ENCODE results near the gene TP73.
A peak's percentile ranks its signal among the peaks of the same experiment; 100 is the strongest.

TP73 gene

DNA sequence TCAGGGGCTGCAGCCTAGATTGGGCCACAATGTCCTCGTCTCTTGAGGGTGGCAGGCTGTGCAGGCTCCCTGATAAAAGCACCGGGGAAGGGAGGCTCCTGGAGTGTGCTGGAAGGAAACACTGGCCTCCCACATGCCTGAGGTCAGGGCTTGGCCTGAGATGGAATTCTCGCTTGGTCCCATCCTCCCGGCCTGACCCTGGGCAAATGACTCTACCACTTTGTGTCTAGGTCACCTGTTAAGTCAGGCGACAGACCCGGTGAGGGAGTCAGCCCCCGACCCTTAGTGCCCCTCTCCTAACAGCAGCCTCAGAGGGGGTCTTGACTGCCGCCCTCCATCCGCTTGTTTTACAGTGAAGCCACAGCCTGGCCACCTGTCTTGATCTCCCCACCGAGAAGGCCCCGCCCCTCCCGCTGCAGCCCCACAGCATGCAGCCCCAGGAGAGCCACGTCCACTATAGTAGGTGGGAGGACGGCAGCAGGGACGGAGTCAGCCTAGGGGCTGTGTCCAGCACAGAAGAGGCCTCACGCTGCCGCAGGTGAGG lies 122.7 kb downstream of the TP73 start:
- DNase-seq (ENCODE audit: low read depth): no peak
- H3K4me3 ChIP-seq (ENCODE audit: low read length): no peak overlapping the region
- TF ChIP-seq, protein P1, sequence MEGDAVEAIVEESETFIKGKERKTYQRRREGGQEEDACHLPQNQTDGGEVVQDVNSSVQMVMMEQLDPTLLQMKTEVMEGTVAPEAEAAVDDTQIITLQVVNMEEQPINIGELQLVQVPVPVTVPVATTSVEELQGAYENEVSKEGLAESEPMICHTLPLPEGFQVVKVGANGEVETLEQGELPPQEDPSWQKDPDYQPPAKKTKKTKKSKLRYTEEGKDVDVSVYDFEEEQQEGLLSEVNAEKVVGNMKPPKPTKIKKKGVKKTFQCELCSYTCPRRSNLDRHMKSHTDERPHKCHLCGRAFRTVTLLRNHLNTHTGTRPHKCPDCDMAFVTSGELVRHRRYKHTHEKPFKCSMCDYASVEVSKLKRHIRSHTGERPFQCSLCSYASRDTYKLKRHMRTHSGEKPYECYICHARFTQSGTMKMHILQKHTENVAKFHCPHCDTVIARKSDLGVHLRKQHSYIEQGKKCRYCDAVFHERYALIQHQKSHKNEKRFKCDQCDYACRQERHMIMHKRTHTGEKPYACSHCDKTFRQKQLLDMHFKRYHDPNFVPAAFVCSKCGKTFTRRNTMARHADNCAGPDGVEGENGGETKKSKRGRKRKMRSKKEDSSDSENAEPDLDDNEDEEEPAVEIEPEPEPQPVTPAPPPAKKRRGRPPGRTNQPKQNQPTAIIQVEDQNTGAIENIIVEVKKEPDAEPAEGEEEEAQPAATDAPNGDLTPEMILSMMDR (conservative IDR thresholded peaks at IDR 0.05; ENCODE audit: low read depth, low read length): no peak

DNA sequence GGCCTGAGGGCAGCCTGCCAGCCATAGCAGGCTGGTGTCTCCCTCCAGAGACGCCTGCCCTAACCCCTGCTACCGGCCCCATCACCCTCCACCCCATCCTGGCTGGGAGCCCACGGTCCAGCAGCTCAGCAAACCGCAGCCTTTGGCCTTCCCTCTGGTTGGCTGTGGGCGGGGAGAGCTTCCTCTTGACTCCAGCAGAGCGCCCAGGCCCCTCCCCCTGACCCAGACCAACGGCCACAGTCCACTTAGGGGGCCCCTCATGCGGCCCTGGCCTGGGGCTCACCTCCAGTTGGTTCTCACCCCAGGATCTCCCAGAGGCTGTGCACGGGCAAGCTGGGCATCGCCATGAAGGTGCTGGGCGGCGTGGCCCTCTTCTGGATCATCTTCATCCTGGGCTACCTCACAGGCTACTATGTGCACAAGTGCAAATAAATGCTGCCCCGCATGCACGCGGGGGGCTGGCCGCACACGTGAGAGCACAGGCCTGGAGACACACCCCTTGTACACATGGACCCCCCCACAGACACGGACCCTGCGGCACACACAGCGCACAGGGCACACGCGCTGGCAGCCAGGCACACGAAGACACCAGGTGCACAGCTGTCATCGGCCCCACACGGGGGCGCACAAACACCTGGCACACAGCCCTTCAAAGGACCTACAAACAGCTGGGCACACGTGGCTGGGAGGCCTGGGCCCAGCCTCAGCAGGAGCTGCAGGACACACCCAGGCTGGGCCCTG lies 123.3 kb downstream of the TP73 start:
- TF ChIP-seq, protein P1 (conservative IDR thresholded peaks at IDR 0.05; ENCODE audit: low read depth, low read length): peak; percentile 18
- no peak overlapping the region for H3K4me3 ChIP-seq (ENCODE audit: low read length)
- no peak for DNase-seq (ENCODE audit: low read depth)

DNA sequence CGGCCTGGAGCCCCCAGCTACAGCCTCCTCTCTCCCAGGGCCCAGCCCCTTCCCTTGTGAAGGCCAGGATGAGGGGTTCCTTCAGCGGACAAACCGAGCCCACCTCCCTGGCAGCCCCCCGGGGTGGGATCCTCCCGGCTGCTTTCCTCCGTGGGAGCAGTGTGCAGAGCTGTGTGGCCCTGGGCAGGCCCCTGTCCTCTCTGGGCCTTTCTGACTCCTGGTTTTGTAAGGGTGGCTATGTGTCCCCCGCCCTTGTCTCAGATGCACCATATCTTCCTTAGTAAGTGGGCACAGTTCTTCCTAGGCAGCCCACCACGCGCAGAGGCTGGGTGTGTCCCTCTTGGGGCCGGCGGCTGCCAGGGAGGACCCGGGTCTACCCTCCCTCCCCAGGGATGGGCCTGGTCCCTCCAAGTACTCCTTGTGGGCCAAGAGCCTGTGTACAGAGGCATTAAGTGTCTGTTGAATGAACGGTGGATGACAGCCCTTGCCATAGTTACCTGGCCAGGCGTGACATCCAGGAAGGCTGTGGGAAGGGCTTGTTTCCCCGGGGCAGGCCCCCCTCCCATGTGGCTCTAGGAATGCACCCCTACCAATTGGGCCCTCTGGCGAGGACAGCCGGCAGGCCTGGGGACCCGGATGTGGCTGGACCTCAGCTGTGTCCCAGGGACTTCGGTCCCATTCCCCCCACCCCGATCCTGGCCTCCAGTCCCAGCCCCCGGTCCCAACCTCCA lies 124.1 kb downstream of the TP73 start:
- no peak overlapping the region for H3K4me3 ChIP-seq (ENCODE audit: low read length)
- TF ChIP-seq, protein P1 (conservative IDR thresholded peaks at IDR 0.05; ENCODE audit: low read depth, low read length): no peak
- no peak for DNase-seq (ENCODE audit: low read depth)

DNA sequence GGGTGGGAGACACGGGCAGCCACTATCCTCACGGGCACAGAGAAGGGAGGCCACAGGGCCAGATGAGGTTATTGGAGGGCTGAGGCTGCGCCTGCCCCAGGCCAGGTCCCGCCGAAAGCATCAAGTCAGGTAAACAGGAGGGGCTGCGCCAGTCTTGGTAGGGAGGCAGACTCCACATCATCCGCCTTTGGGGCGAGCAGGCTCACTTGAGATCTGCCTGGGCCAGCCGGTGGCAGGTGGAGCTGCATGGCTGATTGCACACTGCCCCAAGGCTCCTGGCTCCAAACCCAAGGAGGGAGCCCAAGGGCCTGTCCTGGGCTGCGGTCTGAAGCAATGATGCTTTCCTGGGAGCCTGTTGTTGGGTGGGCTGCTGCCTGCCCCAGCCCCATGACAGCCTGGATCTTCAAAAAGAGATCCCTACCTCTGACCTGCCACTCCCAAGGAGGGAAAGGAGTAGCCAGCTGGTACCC lies 124.8 kb downstream of the TP73 start:
- H3K4me3 ChIP-seq (ENCODE audit: low read length): no peak overlapping the region
- DNase-seq (ENCODE audit: low read depth): no peak
- TF ChIP-seq, protein P1 (conservative IDR thresholded peaks at IDR 0.05; ENCODE audit: low read depth, low read length): no peak

DNA sequence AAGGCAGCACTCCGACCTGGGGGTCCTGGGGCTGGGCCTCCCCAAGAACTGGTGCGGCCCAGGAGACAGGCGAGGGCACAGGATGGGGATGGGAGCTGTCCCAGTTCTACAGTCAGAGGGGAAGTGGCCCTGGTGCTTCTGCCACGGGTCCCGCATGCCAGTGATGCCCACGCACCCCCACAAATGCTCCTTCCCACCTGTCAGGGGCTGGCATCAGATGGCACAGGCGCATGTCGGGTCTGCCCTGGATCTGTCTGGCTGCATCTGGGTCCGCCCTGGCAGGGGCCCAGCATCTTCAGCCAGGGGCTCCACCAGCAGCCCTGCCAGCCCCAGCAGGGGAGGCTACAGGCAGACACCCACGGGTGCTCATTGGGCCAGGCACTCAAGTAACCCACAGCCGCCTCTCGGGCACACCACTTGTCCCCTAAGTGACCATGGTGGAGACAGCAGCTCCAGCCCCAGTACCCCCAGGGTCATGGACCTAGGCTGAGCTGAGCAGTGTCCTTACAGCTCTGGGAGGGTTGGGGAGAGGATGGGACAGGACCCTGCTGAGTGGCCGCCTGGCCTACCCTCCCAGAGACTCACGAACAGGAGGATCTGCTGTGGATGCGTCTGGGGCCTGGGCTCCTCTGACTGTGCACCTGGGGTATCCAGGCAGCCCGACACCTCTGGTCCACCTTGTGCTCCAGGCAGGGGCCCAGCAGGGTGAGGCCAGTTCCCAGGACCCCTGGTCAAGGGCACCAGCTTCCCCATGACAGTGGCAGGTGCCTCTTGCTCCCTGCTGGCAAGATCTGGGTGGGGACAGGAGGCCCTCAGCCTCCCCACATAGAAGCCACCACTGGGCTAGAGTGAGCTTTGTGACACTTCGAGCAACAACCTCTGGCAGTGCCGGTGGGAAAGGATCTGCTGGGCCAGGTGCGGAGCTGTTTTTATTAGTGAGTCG lies 125.6 kb downstream of the TP73 start:
- DNase-seq (ENCODE audit: low read depth): no peak
- TF ChIP-seq, protein P1 (conservative IDR thresholded peaks at IDR 0.05; ENCODE audit: low read depth, low read length): no peak
- no peak overlapping the region for H3K4me3 ChIP-seq (ENCODE audit: low read length)

DNA sequence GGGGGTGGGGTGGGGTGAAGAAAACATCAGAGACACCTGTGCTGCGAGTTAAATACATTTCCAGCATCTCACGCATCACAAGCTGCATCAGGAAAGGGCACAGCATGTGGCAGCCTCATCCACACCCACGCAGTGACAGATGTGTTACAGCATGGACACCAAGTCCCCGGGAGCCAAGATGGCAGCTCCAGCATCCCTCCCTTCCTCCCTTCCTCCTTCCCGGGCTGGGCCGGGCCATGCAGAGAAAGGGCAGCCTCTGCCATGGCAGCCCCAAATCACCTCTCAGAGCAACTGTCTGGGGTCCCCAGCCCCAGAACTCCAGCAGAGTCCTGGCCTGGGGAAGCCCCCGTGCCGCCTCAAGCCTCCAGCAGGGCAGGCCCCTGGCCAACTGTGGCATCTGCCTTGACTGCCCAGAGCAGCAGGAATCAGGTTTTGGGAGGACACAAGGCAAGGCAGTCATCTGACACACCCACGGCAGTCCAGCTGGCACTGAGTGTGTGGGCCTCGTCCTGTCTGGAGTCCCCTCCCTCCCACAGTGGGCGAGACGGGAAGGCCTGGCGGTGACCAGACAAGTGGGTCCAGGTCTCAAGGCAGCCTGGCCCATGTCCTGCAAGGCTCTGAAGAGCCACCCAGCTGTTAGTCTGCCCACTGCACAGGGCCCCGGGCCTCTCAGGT lies 126.4 kb downstream of the TP73 start:
- TF ChIP-seq, protein P1 (conservative IDR thresholded peaks at IDR 0.05; ENCODE audit: low read depth, low read length): no peak
- no peak for DNase-seq (ENCODE audit: low read depth)
- H3K4me3 ChIP-seq (ENCODE audit: low read length): no peak overlapping the region

All from retinal pigment epithelial cell (primary cell).